H1 (cell line): ENCODE results near the gene RAB5B. TPM values are rescaled to one million over a fixed set of nuclear protein-coding genes. Genes with fewer than 3 reads are reported as not detected.

Experiments
- CTCF ChIA-PET: fragments of 300-600 bp; sonication (Branson Sonifier 250); formaldehyde crosslinking; loops from one replicate; lab custom pipeline; 2021; ENCODE audit not compliant: partially characterized antibody; lab: Charles Lee
- POLR2A ChIA-PET: fragments of 300-600 bp; sonication (Branson Sonifier 250); formaldehyde crosslinking; loops from one replicate; lab custom pipeline; 2021; ENCODE audit warnings: inconsistent platforms; ENCODE audit not compliant: partially characterized antibody; lab: Charles Lee
- DNase-seq, 2 experiments: peaks; one replicate each; pipeline versions ENCODE4 v3.0.0 to v3.0.0-alpha.2; 2010 to 2022; ENCODE audit warnings: low spot score in 2 of 2, low read depth in 1 of 2, mixed read lengths in 1 of 2
- FAIRE-seq: peaks from 2 replicates; lab custom pipeline; 2011; peaks lifted over from hg19 to GRCh38; lab: Jason Lieb, UNC
- H2AFZ ChIP-seq: 2 replicates; pipeline ENCODE4 v1.8.1; 2012; ENCODE audit warnings: low read length, inconsistent platforms
- H2AK5ac ChIP-seq: 2 replicates; pipeline ENCODE4 v1.6.1; 2013; ENCODE audit warnings: low read depth, low read length
- H2BK120ac ChIP-seq: replicated peaks from 2 replicates; pipeline ENCODE3; 2013; ENCODE audit warnings: low read depth, low read length, inconsistent platforms
- H2BK12ac ChIP-seq: 2 replicates; pipeline ENCODE4 v1.6.1; 2013; ENCODE audit warnings: low read depth, low read length
- H2BK15ac ChIP-seq: 2 replicates; pipeline ENCODE4 v1.6.1; 2013; ENCODE audit warnings: low read length
- H2BK20ac ChIP-seq: 2 replicates; pipeline ENCODE4 v1.6.1; 2013; ENCODE audit warnings: low read length
- H2BK5ac ChIP-seq: 2 replicates; pipeline ENCODE4 v1.6.1; 2013; ENCODE audit warnings: low read depth, low read length
- H3K14ac ChIP-seq: 2 replicates; pipeline ENCODE4 v1.6.1; 2013; ENCODE audit warnings: inconsistent platforms; ENCODE audit not compliant: insufficient read length
- H3K18ac ChIP-seq: 2 replicates; pipeline ENCODE4 v1.6.1; 2013; ENCODE audit warnings: low read length; ENCODE audit errors: extremely low read depth
- H3K23ac ChIP-seq: 2 replicates; pipeline ENCODE4 v1.6.1; 2013; ENCODE audit warnings: inconsistent platforms; ENCODE audit not compliant: insufficient read length
- H3K23me2 ChIP-seq: 2 replicates; pipeline ENCODE4 v1.6.1; 2013; ENCODE audit warnings: low read depth, low read length
- H3K27ac ChIP-seq: 2 replicates; pipeline ENCODE4 v1.6.1; 2011; ENCODE audit warnings: low read depth, low read length, inconsistent platforms
- H3K27me3 ChIP-seq, 4 experiments: replicated peaks in 1 of 4; 1 replicate in 1 of 4; 2 replicates in 3 of 4; pipeline versions ENCODE4 v1.6.1 to v1.8.1; 2011 to 2013; ENCODE audit warnings: low read length in 3 of 4, mild to moderate bottlenecking in 3 of 4, inconsistent platforms in 2 of 4, mixed read lengths in 2 of 4, moderate library complexity in 1 of 4; ENCODE audit not compliant: control insufficient read depth in 3 of 4, insufficient read depth in 3 of 4; ENCODE audit errors: extremely low read depth in 1 of 4
- H3K36me3 ChIP-seq, 4 experiments: 2 replicates each; pipeline versions ENCODE4 v1.6.1 to v1.8.1; 2011 to 2013; ENCODE audit warnings: mild to moderate bottlenecking in 4 of 4, low read length in 3 of 4, moderate library complexity in 2 of 4, control low read depth in 1 of 4, inconsistent platforms in 1 of 4; ENCODE audit not compliant: insufficient read depth in 4 of 4, control insufficient read depth in 2 of 4
- H3K4ac ChIP-seq: replicated peaks from 2 replicates; pipeline ENCODE3; 2013; ENCODE audit warnings: low read length, low read depth, mixed read lengths, inconsistent platforms; ENCODE audit not compliant: insufficient read length
- H3K4me1 ChIP-seq, 4 experiments: replicated peaks in 1 of 4; 1 replicate in 1 of 4; 2 replicates in 3 of 4; pipeline versions ENCODE4 v1.6.1 to v1.8.1; 2011 to 2013; ENCODE audit warnings: low read length in 3 of 4, inconsistent platforms in 2 of 4, mixed read lengths in 1 of 4; ENCODE audit not compliant: insufficient read depth in 4 of 4, control insufficient read depth in 3 of 4
- H3K4me2 ChIP-seq, 2 experiments: 2 replicates each; pipeline versions ENCODE4 v1.6.1 to v1.8.1; 2011 to 2013; ENCODE audit warnings: low read depth in 2 of 2, low read length in 2 of 2, control low read depth in 1 of 2, inconsistent platforms in 1 of 2, mild to moderate bottlenecking in 1 of 2; ENCODE audit not compliant: insufficient read depth in 1 of 2
- H3K4me3 ChIP-seq, 4 experiments: fragments of 200-600, 300-600 bp in 1 of 4; sonication (generic), shearing (Covaris generic), sonication (Bioruptor Twin) in 1 of 4; 2 replicates each; pipeline versions ENCODE4 v1.5.1 to v1.8.1; 2011 to 2016; ENCODE audit warnings: low read length in 4 of 4, low read depth in 3 of 4, control low read depth in 2 of 4, inconsistent platforms in 2 of 4, mild to moderate bottlenecking in 2 of 4, mixed read lengths in 1 of 4, moderate library complexity in 1 of 4; ENCODE audit not compliant: insufficient read depth in 2 of 4; ENCODE audit errors: extremely low read depth in 1 of 4
- H3K56ac ChIP-seq: replicated peaks from 2 replicates; pipeline ENCODE3; 2013; ENCODE audit warnings: low read depth, mild to moderate bottlenecking, mixed read lengths, low read length, inconsistent platforms; ENCODE audit not compliant: insufficient read length
- H3K79me1 ChIP-seq: 2 replicates; pipeline ENCODE4 v1.6.1; 2013; ENCODE audit warnings: low read depth, low read length, control low read depth
- H3K79me2 ChIP-seq, 2 experiments: 2 replicates each; pipeline versions ENCODE4 v1.6.1 to v1.8.1; 2012 to 2013; ENCODE audit warnings: low read length in 2 of 2, mild to moderate bottlenecking in 2 of 2, inconsistent platforms in 1 of 2; ENCODE audit not compliant: insufficient read depth in 2 of 2, control insufficient read depth in 1 of 2
- H3K9ac ChIP-seq, 4 experiments: replicated peaks in 1 of 4; 1 replicate in 1 of 4; 2 replicates in 3 of 4; pipeline versions ENCODE4 v1.6.1 to v1.8.1; 2011 to 2013; ENCODE audit warnings: low read depth in 3 of 4, low read length in 3 of 4, control low read depth in 2 of 4, mild to moderate bottlenecking in 2 of 4, moderate library complexity in 2 of 4, inconsistent platforms in 1 of 4; ENCODE audit errors: extremely low read depth in 1 of 4
- H3K9me3 ChIP-seq, 2 experiments: 2 replicates each; pipeline versions ENCODE4 v1.6.1 to v1.8.1; 2012 to 2013; ENCODE audit warnings: mild to moderate bottlenecking in 2 of 2, moderate library complexity in 2 of 2, control low read depth in 1 of 2, inconsistent platforms in 1 of 2, low read depth in 1 of 2, low read length in 1 of 2, mixed read lengths in 1 of 2; ENCODE audit not compliant: insufficient read depth in 2 of 2
- H4K20me1 ChIP-seq, 2 experiments: replicated peaks in 1 of 2; 2 replicates each; pipeline versions ENCODE3 to v1.8.1; 2011 to 2013; ENCODE audit warnings: inconsistent platforms in 2 of 2, low read length in 2 of 2, mild to moderate bottlenecking in 1 of 2; ENCODE audit not compliant: insufficient read depth in 2 of 2, control insufficient read depth in 1 of 2
- H4K5ac ChIP-seq: 2 replicates; pipeline ENCODE4 v1.6.1; 2013; ENCODE audit warnings: low read length, low read depth, mixed read lengths, inconsistent platforms; ENCODE audit not compliant: insufficient read length
- H4K8ac ChIP-seq: 2 replicates; pipeline ENCODE4 v1.8.0; 2013; ENCODE audit warnings: mild to moderate bottlenecking, moderate library complexity, low read length, inconsistent platforms; ENCODE audit not compliant: insufficient read depth; ENCODE audit errors: extremely low read depth
- H4K91ac ChIP-seq: replicated peaks from 2 replicates; pipeline ENCODE3; 2013; ENCODE audit warnings: low read length, mixed read lengths, inconsistent platforms; ENCODE audit not compliant: insufficient read length
- CBX8 ChIP-seq: fragments of 300-800, 300-1000 bp; sonication (generic); IDR thresholded peaks from 2 replicates; pipeline ENCODE4 v1.7.1; 2016; ENCODE audit warnings: low read depth, low read length, borderline replicate concordance
- CHD1 ChIP-seq: IDR thresholded peaks from 2 replicates; pipeline ENCODE4 v1.6.1; 2012; ENCODE audit warnings: low read depth, low read length, improper control_type of control experiment
- CTBP2 ChIP-seq: IDR thresholded peaks from 2 replicates; pipeline ENCODE4 v1.7.0; 2011; ENCODE audit warnings: borderline replicate concordance, mild to moderate bottlenecking, moderate library complexity, mixed read lengths, low read length; ENCODE audit not compliant: insufficient read depth, insufficient read length
- HDAC6 ChIP-seq: IDR thresholded peaks from one replicate; pipeline ENCODE4 v1.7.1; 2012; ENCODE audit warnings: low read depth, mild to moderate bottlenecking, inconsistent platforms, low read length, moderate library complexity
- MAFK ChIP-seq: IDR thresholded peaks from 2 replicates; pipeline ENCODE4 v1.6.1; 2012; ENCODE audit warnings: low read depth, mild to moderate bottlenecking, improper control_type of control experiment, low read length
- SAP30 ChIP-seq: fragments of 300-600 bp; sonication (generic); IDR thresholded peaks from 2 replicates; pipeline ENCODE4 v1.7.1; 2012; ENCODE audit warnings: low read length, moderate library complexity, mild to moderate bottlenecking, inconsistent platforms; ENCODE audit not compliant: insufficient read depth, insufficient replicate concordance
- WGBS, 2 experiments: shearing (Covaris generic) in 1 of 2; methylation state at CpG; one replicate each; pipeline versions ENCODE4 v1.1.6 to v1.1.7; 2013 to 2015; ENCODE audit warnings: low lambda C conversion rate in 2 of 2, mixed read lengths in 2 of 2, inconsistent platforms in 1 of 2, low coverage in 1 of 2, missing lambda C conversion rate in 1 of 2; ENCODE audit not compliant: insufficient replicate concordance in 2 of 2, insufficient coverage in 1 of 2, insufficient read length in 1 of 2; ENCODE audit errors: extremely low coverage in 1 of 2, missing lambda C conversion rate in 1 of 2; 5-methylcytosine and 5-hydroxymethylcytosine counted together
- polyA plus RNA-seq, 7 experiments: library from polyadenylated mRNA; depleted of rRNA in 3 of 7; stranded (reverse) in 5 of 7; unstranded in 2 of 7; fragments of >200 nt in 5 of 7; fragments of 200-250 nt in 2 of 7; gene quantifications; 1 replicate in 5 of 7; 2 replicates in 1 of 7; 4 replicates in 1 of 7; pipeline versions ENCODE4 v1.2.1 to v1.2.3, GENCODE V29; 2011 to 2013; ENCODE audit warnings: missing spikeins in 2 of 7, mixed read lengths in 2 of 7
- total RNA-seq: library from RNA; stranded (reverse); fragmentation: NEBNext Ultra II Directional; extraction: Animal tissue kit (Norgen Biotek cat#: 25700); gene quantifications from 2 replicates; pipeline ENCODE4 v1.2.1, GENCODE V29; 2021
- TF ChIP-seq, protein P1 (sequence below): IDR thresholded peaks from 2 replicates; pipeline ENCODE4 v1.6.1; 2012; ENCODE audit warnings: inconsistent platforms
- TF ChIP-seq, protein P2 (sequence below): IDR thresholded peaks from 2 replicates; pipeline ENCODE4 v1.6.1; 2012; ENCODE audit warnings: inconsistent platforms
- TF ChIP-seq, protein P3 (sequence below), 3 experiments: IDR thresholded peaks; 1 replicate in 2 of 3; 2 replicates in 1 of 3; pipeline versions ENCODE4 v1.5.1 to v1.6.1; 2011; ENCODE audit warnings: low read length in 3 of 3, mild to moderate bottlenecking in 3 of 3, inconsistent platforms in 2 of 3, low read depth in 1 of 3, moderate library complexity in 1 of 3; ENCODE audit not compliant: insufficient read depth in 1 of 3; ENCODE audit errors: control extremely low read depth in 1 of 3

The RAB5B gene
- total and polyA plus RNA-seq, 2 of the 8 experiments (the other 6 are each of a cell fraction or from before 2014, with no cell fraction given), result 56.7 to 62.4 TPM

DNA sequence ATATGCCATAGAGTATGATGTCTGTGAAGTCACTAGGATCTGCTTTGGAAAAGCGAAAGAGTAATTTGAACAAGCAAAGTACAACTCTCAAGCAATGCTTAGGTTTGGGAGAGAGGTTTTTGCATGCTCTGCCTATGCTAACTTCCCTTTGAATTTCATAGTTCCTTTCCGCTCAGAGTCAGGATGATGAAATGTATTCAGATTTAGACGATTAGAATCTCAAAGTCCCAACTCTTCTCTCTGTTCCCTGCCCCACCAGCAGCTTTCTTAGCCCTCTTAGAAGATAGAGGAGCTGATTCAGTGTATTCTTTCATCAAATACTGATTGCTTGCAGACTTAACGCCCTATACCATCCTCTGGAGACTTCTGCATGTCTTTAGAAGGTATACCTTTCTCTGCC lies 11.5 kb downstream of the RAB5B start:
- H2BK5ac ChIP-seq, result no peak overlapping the region
- no peak overlapping the region for H3K4me2 ChIP-seq
- no peak for FAIRE-seq
- H3K36me3 ChIP-seq, result peaks cover 3 to 50% (median 17%) of the 10 kb centered on the region in 4 experiments; a peak in 6 of 8 replicates
- H2BK120ac ChIP-seq, result no peak overlapping the region
- no peak overlapping the region for H4K91ac ChIP-seq
- no peaks in the 10 kb centered on the region for H3K4me1 ChIP-seq
- no peaks in the 10 kb centered on the region for H3K23me2 ChIP-seq
- no peak for DNase-seq
- no peak overlapping the region for H4K5ac ChIP-seq
- H3K4ac ChIP-seq, result no peak overlapping the region
- H2BK12ac ChIP-seq, result no peak overlapping the region
- H2AK5ac ChIP-seq, result no peak overlapping the region
- H3K14ac ChIP-seq, result no peak overlapping the region
- no peak overlapping the region for H2BK15ac ChIP-seq
- no peak overlapping the region for H4K8ac ChIP-seq
- H2BK20ac ChIP-seq, result no peak overlapping the region
- no peak overlapping the region for H3K27ac ChIP-seq
- H3K23ac ChIP-seq, result no peak overlapping the region
- WGBS, 2 experiments, result 89% methylated on average over 4 of the region's 4 CpGs; no CpG with 5 or more reads in 1 of the 2 experiments
- H3K79me1 ChIP-seq, result no peaks in the 10 kb centered on the region; the same call in 1 of the 2 replicates
- CTCF ChIA-PET, result interaction anchor here (0.7 to 4.7 kb wide), 9 partner anchors 9 to 246 kb away, joined by 3 to 42 read pairs (median 4); partner anchors contain the start of genes RAB5B and SUOX
- H3K4me3 ChIP-seq, result no peak overlapping the region
- no peak overlapping the region for H2AFZ ChIP-seq
- no peaks in the 10 kb centered on the region for H3K79me2 ChIP-seq
- H4K20me1 ChIP-seq, result peaks cover 0 to 2% of the 10 kb centered on the region in 2 experiments
- POLR2A ChIA-PET, result interaction anchor here (1.3 to 4.3 kb wide), 5 partner anchors 10 to 59 kb away, joined by 3 to 24 read pairs (median 5); partner anchors contain the start of genes RAB5B and SUOX
- no peaks in the 10 kb centered on the region for H3K27me3 ChIP-seq
- no peaks in the 10 kb centered on the region for H3K9me3 ChIP-seq
- no peak overlapping the region for H3K9ac ChIP-seq
- H3K18ac ChIP-seq, result no peak overlapping the region
- H3K56ac ChIP-seq, result no peak overlapping the region
- TF ChIP-seq HDAC6 (no peak), MAFK (no peak), CBX8 (no peak), CHD1 (no peak), SAP30 (no peak), CTBP2 (no peak)
- TF ChIP-seq, protein P1, sequence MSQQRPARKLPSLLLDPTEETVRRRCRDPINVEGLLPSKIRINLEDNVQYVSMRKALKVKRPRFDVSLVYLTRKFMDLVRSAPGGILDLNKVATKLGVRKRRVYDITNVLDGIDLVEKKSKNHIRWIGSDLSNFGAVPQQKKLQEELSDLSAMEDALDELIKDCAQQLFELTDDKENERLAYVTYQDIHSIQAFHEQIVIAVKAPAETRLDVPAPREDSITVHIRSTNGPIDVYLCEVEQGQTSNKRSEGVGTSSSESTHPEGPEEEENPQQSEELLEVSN, result no peak
- TF ChIP-seq, protein P2, sequence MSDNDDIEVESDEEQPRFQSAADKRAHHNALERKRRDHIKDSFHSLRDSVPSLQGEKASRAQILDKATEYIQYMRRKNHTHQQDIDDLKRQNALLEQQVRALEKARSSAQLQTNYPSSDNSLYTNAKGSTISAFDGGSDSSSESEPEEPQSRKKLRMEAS, result no peak
- TF ChIP-seq, protein P3, sequence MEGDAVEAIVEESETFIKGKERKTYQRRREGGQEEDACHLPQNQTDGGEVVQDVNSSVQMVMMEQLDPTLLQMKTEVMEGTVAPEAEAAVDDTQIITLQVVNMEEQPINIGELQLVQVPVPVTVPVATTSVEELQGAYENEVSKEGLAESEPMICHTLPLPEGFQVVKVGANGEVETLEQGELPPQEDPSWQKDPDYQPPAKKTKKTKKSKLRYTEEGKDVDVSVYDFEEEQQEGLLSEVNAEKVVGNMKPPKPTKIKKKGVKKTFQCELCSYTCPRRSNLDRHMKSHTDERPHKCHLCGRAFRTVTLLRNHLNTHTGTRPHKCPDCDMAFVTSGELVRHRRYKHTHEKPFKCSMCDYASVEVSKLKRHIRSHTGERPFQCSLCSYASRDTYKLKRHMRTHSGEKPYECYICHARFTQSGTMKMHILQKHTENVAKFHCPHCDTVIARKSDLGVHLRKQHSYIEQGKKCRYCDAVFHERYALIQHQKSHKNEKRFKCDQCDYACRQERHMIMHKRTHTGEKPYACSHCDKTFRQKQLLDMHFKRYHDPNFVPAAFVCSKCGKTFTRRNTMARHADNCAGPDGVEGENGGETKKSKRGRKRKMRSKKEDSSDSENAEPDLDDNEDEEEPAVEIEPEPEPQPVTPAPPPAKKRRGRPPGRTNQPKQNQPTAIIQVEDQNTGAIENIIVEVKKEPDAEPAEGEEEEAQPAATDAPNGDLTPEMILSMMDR (IDR thresholded peaks at IDR 0.05; ENCODE audit: control extremely low read depth in 1 of 3, insufficient read depth in 1 of 3, low read depth in 1 of 3, low read length in 3 of 3), result no peak
